Measurements from ENCODE around the gene CELF1.
A peak's percentile ranks its signal among the peaks of the same experiment; 100 is the strongest.

DNA sequence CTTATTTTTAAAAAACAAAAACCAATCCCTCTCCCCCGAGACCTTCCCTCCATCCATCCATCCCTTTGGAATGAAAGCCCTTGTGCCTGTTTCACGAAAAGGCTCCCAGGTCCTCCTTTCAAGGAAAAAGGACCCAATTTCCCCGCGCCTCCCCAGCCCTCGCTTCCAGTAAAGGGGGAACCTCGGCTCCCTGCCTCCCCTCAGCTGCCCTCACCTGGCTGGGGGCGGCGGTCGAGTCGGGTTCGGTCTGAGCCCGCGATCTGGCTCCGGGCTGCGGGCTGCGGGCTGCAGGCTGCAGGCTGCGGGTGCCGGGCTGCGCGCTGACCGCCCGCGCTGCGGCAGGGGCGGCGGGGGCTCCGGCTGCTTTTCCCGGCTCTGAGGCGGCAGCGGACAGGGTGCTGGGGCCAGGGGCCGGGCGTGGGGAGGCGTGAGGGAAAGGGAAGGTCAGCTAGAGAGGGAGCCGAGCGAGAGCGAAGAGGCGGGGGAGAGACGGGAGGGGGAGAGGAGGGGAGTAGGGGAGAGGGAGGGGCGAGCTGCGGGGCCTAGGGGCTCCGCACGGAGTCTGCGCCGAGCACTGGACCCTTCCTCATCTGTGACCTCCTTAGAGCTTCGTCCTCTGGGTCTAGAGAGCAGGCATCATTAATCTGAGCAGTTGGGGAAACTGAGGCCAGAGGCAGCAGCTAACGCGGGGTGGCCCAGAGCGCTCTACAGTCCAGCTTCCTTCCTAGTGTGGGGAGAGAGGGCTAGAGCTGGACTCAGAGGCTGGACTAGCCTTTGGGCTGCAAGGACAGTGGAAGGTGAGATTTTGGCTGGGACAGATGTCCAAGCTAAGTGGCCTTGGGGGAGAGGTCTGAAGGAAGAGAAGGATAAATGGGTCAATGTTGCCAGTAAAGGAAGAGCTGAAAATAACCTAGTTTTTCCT lies 41.3 kb upstream of the CELF1 start, which contains the start of gene C1QTNF4:
- TF ChIP-seq, protein P1, sequence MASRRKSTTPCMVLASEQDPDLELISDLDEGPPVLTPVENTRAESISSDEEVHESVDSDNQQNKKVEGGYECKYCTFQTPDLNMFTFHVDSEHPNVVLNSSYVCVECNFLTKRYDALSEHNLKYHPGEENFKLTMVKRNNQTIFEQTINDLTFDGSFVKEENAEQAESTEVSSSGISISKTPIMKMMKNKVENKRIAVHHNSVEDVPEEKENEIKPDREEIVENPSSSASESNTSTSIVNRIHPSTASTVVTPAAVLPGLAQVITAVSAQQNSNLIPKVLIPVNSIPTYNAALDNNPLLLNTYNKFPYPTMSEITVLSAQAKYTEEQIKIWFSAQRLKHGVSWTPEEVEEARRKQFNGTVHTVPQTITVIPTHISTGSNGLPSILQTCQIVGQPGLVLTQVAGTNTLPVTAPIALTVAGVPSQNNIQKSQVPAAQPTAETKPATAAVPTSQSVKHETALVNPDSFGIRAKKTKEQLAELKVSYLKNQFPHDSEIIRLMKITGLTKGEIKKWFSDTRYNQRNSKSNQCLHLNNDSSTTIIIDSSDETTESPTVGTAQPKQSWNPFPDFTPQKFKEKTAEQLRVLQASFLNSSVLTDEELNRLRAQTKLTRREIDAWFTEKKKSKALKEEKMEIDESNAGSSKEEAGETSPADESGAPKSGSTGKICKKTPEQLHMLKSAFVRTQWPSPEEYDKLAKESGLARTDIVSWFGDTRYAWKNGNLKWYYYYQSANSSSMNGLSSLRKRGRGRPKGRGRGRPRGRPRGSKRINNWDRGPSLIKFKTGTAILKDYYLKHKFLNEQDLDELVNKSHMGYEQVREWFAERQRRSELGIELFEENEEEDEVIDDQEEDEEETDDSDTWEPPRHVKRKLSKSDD (conservative IDR thresholded peaks at IDR 0.05; ENCODE audit: low read length), result no peak
- TF ChIP-seq EZH2 (IDR thresholded peaks at IDR 0.05; ENCODE audit: borderline replicate concordance, low read depth, low read length) (no peak), TEAD1 (CRISPR knock-in tag; IDR thresholded peaks at IDR 0.05) (no peak), SP1 (CRISPR knock-in tag; IDR thresholded peaks at IDR 0.05) (no peak), ZNF239 (CRISPR knock-in tag; IDR thresholded peaks at IDR 0.05) (no peak), TCFL5 (CRISPR knock-in tag; conservative IDR thresholded peaks at IDR 0.05) (no peak), ZNF224 (CRISPR knock-in tag; IDR thresholded peaks at IDR 0.05) (no peak), ZNF274 (IDR thresholded peaks at IDR 0.05; ENCODE audit: borderline replicate concordance, low read depth, low read length) (no peak), MYNN (IDR thresholded peaks at IDR 0.05) (no peak), MYNN (CRISPR knock-in tag; IDR thresholded peaks at IDR 0.05) (no peak), FIP1L1 (IDR thresholded peaks at IDR 0.05; ENCODE audit: low read depth, low read length, poor library complexity, severe bottlenecking) (no peak), RAD21 (CRISPR knock-in tag; conservative IDR thresholded peaks at IDR 0.05 in 1 of 2, IDR thresholded peaks at IDR 0.05 in 1 of 2) (no peak), ZFP30 (CRISPR knock-in tag; IDR thresholded peaks at IDR 0.05; ENCODE audit: borderline replicate concordance) (no peak)
- TF ChIP-seq, protein P2, sequence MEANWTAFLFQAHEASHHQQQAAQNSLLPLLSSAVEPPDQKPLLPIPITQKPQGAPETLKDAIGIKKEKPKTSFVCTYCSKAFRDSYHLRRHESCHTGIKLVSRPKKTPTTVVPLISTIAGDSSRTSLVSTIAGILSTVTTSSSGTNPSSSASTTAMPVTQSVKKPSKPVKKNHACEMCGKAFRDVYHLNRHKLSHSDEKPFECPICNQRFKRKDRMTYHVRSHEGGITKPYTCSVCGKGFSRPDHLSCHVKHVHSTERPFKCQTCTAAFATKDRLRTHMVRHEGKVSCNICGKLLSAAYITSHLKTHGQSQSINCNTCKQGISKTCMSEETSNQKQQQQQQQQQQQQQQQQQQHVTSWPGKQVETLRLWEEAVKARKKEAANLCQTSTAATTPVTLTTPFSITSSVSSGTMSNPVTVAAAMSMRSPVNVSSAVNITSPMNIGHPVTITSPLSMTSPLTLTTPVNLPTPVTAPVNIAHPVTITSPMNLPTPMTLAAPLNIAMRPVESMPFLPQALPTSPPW (CRISPR knock-in tag; IDR thresholded peaks at IDR 0.05), result peak; percentile 26; the same call in 1 of the 2 replicates
- TF ChIP-seq, protein P3, sequence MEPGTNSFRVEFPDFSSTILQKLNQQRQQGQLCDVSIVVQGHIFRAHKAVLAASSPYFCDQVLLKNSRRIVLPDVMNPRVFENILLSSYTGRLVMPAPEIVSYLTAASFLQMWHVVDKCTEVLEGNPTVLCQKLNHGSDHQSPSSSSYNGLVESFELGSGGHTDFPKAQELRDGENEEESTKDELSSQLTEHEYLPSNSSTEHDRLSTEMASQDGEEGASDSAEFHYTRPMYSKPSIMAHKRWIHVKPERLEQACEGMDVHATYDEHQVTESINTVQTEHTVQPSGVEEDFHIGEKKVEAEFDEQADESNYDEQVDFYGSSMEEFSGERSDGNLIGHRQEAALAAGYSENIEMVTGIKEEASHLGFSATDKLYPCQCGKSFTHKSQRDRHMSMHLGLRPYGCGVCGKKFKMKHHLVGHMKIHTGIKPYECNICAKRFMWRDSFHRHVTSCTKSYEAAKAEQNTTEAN (CRISPR knock-in tag; IDR thresholded peaks at IDR 0.05), result no peak
